GM12865 (cell line): Measurements from ENCODE around the gene LRRC4C.
"Not testable (repeated sequence)": the region's sequence is repeated elsewhere in the genome, so short reads cannot be mapped to it uniquely, and the experiment has no call there.

ENCODE experiments used
- DNase-seq: peaks from one replicate; pipeline ENCODE4 v3.0.0; 2010; ENCODE audit warnings: low read depth
- H3K4me3 ChIP-seq: 2 replicates; pipeline ENCODE4 v1.5.1; 2011; ENCODE audit warnings: mild to moderate bottlenecking, low read depth, low read length, control low read depth
- CTCF ChIP-seq: IDR thresholded peaks from 2 replicates; pipeline ENCODE4 v1.5.1; 2011; ENCODE audit warnings: low read length, control low read depth, low read depth, inconsistent platforms; ENCODE audit not compliant: insufficient read depth; ENCODE audit errors: missing control alignments

LRRC4C gene

GRCh38 chr11:40573254-40573891 is 886.1 kb downstream of the LRRC4C start:
- H3K4me3 ChIP-seq = no peak overlapping the region
- TF ChIP-seq CTCF = no peak
- DNase-seq = no peak

- no peak for DNase-seq
- TF ChIP-seq CTCF = no peak
- H3K4me3 ChIP-seq = no peak overlapping the region
Observed at GRCh38 chr11:40569947-40570531, 889.4 kb downstream of the LRRC4C start.

GRCh38 chr11:40567392-40567791 is 892.1 kb downstream of the LRRC4C start:
- H3K4me3 ChIP-seq = no peak overlapping the region
- DNase-seq = no peak
- no peak for TF ChIP-seq CTCF

- TF ChIP-seq CTCF = no peak
- DNase-seq = no peak
- H3K4me3 ChIP-seq = no peak overlapping the region
Observed at GRCh38 chr11:40544162-40544561, 915.3 kb downstream of the LRRC4C start.

- no peak overlapping the region for H3K4me3 ChIP-seq
- no peak for TF ChIP-seq CTCF
- DNase-seq = no peak
Observed at GRCh38 chr11:40542821-40543220, 916.6 kb downstream of the LRRC4C start.

GRCh38 chr11:40537734-40538133 is 921.7 kb downstream of the LRRC4C start:
- no peak for DNase-seq
- no peak for TF ChIP-seq CTCF
- H3K4me3 ChIP-seq = no peak overlapping the region

- DNase-seq, H3K4me3 ChIP-seq: not testable (repeated sequence)
Observed at GRCh38 chr11:40522080-40522479, 937.4 kb downstream of the LRRC4C start.
